Kidney capillary endothelial cell (primary cell): ENCODE data around the gene HOXA4.

Experiments
- DNase-seq: peaks from one replicate; pipeline ENCODE4 v3.0.0-alpha.2; 2018; ENCODE audit warnings: low spot score

HOXA4 gene

GRCh38 chr7:27169658-27170425 lies 39.3 kb upstream of the HOXA4 start:
- no peak for DNase-seq

- no peak for DNase-seq
Observed at GRCh38 chr7:27168265-27168947, 37.8 kb upstream of the HOXA4 start.

GRCh38 chr7:27167916-27168264 lies 37.3 kb upstream of the HOXA4 start:
- DNase-seq: no peak

- no peak for DNase-seq
Observed at GRCh38 chr7:27166531-27167505, 36.3 kb upstream of the HOXA4 start.

GRCh38 chr7:27165996-27166530 lies 35.5 kb upstream of the HOXA4 start:
- no peak for DNase-seq

- DNase-seq: peak; percentile 90
Observed at GRCh38 chr7:27165089-27165995, 34.8 kb upstream of the HOXA4 start, which contains the start of gene HOXA9. HOXA9 (minus strand) TSS chr7:27165537; CDS start chr7:27165457, 80 bp downstream.

- no peak for DNase-seq
Observed at GRCh38 chr7:27164367-27165088, 34.0 kb upstream of the HOXA4 start.

GRCh38 chr7:27164045-27164366 lies 33.4 kb upstream of the HOXA4 start:
- DNase-seq: no peak

- DNase-seq: no peak
Observed at GRCh38 chr7:27163288-27164044, 32.9 kb upstream of the HOXA4 start.

- no peak for DNase-seq
Observed at GRCh38 chr7:27162561-27163287, 32.2 kb upstream of the HOXA4 start.

GRCh38 chr7:27161721-27162560 lies 31.4 kb upstream of the HOXA4 start:
- DNase-seq: no peak

GRCh38 chr7:27161214-27161720 lies 30.7 kb upstream of the HOXA4 start:
- DNase-seq: no peak

- peak; percentile 90 for DNase-seq
Observed at GRCh38 chr7:27160546-27161213, 30.1 kb upstream of the HOXA4 start.

GRCh38 chr7:27160145-27160545 lies 29.6 kb upstream of the HOXA4 start:
- no peak for DNase-seq

- DNase-seq: no peak
Observed at GRCh38 chr7:27159266-27160144, 28.9 kb upstream of the HOXA4 start.
